ENCODE data around the gene HUWE1.

DNA sequence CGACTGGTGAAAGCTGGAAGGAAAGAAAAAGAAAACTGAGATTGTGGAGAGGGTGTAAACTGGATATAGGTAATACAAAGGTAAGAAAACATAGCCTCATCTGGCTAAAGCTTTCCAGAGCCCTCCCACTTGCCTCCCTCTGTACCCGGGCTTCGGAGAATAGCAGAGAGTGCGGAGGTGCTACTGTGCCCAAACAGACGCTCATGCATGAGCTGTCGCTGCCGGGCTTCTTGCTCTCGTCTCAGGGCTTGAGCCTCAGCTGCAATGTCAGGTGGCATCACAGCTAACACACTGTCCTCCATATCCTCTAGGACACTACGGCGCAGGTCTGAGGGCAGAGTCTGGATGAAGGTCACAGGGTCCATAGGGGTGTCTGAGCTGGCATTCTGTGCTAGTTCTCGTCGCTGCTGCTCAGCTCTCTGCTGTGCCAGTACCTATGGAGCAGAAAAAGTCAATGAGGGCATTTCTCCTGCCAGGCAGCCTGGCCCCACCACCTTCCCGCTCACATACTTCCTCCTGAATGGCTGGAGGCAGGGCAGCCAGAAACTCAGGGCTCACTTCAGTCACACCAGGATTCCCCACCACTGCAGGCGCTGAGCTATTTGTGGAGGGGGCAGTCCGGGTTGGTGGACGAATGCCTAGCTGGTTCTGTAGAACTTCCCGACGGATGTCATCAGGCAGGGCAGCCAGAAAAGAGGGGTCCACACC lies 135.6 kb downstream of the HUWE1 start:
- TF ChIP-seq, protein P1, sequence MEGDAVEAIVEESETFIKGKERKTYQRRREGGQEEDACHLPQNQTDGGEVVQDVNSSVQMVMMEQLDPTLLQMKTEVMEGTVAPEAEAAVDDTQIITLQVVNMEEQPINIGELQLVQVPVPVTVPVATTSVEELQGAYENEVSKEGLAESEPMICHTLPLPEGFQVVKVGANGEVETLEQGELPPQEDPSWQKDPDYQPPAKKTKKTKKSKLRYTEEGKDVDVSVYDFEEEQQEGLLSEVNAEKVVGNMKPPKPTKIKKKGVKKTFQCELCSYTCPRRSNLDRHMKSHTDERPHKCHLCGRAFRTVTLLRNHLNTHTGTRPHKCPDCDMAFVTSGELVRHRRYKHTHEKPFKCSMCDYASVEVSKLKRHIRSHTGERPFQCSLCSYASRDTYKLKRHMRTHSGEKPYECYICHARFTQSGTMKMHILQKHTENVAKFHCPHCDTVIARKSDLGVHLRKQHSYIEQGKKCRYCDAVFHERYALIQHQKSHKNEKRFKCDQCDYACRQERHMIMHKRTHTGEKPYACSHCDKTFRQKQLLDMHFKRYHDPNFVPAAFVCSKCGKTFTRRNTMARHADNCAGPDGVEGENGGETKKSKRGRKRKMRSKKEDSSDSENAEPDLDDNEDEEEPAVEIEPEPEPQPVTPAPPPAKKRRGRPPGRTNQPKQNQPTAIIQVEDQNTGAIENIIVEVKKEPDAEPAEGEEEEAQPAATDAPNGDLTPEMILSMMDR (conservative IDR thresholded peaks at IDR 0.05), result no peak
- no peak for TF ChIP-seq ZFX (IDR thresholded peaks at IDR 0.05)
